ENCODE measurements around the gene KCNK1. TPM values are rescaled to one million over a fixed set of nuclear protein-coding genes. Genes with fewer than 3 reads are reported as not detected.

KCNK1 gene
- total and polyA plus RNA-seq, 12 donors = 2.5 to 29.5 (median 14.1) TPM

DNA sequence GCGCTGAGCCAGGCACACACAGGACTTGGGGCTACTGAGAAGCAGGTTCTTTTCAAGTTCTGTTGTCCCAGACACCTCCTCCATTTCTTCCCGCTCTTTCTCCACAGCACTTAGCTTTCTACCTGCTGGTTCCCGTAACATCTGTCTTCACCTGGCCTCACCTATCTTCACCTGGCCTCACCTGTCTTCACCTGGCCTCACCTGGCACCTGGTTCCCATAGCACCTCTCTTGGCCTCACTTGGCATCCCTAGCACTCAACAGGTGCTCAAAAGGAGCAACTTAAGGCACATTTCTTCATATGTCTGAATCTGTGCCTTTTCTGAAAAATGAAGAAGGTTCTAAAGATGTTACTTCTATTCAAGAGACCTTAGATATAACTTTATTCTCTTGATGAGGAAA, 10.4 kb downstream of the KCNK1 start:
- Histone ChIP-seq H3K27me3 (no peaks in the 10 kb centered on the region), H3K4me1 (no peaks in the 10 kb centered on the region), H3K27ac (no peak overlapping the region), H3K9me3 (no peaks in the 10 kb centered on the region), H3K36me3 (no peaks in the 10 kb centered on the region), H3K4me3 (no peak overlapping the region)
- intact Hi-C loops (cut with DNase I) = no loop called here
- ATAC-seq (no peak), DNase-seq (no peak)
- TF ChIP-seq, protein P1, sequence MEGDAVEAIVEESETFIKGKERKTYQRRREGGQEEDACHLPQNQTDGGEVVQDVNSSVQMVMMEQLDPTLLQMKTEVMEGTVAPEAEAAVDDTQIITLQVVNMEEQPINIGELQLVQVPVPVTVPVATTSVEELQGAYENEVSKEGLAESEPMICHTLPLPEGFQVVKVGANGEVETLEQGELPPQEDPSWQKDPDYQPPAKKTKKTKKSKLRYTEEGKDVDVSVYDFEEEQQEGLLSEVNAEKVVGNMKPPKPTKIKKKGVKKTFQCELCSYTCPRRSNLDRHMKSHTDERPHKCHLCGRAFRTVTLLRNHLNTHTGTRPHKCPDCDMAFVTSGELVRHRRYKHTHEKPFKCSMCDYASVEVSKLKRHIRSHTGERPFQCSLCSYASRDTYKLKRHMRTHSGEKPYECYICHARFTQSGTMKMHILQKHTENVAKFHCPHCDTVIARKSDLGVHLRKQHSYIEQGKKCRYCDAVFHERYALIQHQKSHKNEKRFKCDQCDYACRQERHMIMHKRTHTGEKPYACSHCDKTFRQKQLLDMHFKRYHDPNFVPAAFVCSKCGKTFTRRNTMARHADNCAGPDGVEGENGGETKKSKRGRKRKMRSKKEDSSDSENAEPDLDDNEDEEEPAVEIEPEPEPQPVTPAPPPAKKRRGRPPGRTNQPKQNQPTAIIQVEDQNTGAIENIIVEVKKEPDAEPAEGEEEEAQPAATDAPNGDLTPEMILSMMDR (IDR thresholded peaks at IDR 0.05) = no peak
- WGBS, 2 donors = 95 to 98% methylated on average over 3 of the region's 3 CpGs

DNA sequence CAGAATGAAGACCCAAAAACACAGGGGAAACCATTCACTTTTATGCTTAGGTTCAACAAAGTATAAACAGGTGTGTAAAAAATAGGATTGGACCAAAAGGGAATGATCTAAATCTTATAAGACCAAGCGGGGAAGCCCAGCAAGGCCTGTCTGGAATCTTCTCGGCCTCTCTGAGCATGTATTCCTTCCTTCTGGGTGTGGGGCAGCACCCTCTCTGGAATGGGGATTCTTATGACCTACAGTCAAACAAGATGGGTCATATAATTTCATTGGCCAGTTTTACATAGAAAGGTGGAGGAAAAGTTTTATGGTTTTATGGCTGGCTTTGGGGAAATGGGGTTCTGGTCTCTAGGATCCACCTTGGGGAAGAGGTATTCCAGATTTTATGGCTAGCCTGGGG, 11.2 kb downstream of the KCNK1 start:
- no peak for DNase-seq
- no peak for ATAC-seq
- H3K36me3 ChIP-seq = no peaks in the 10 kb centered on the region
- WGBS, 2 donors = 91 to 98% methylated on average over 2 of the region's 2 CpGs
- no peaks in the 10 kb centered on the region for H3K27me3 ChIP-seq
- no peaks in the 10 kb centered on the region for H3K4me1 ChIP-seq
- TF ChIP-seq, protein P1 (IDR thresholded peaks at IDR 0.05) = no peak
- intact Hi-C loops (cut with DNase I) = no loop called here
- no peaks in the 10 kb centered on the region for H3K9me3 ChIP-seq
- H3K27ac ChIP-seq = no peak overlapping the region
- no peak overlapping the region for H3K4me3 ChIP-seq

DNA sequence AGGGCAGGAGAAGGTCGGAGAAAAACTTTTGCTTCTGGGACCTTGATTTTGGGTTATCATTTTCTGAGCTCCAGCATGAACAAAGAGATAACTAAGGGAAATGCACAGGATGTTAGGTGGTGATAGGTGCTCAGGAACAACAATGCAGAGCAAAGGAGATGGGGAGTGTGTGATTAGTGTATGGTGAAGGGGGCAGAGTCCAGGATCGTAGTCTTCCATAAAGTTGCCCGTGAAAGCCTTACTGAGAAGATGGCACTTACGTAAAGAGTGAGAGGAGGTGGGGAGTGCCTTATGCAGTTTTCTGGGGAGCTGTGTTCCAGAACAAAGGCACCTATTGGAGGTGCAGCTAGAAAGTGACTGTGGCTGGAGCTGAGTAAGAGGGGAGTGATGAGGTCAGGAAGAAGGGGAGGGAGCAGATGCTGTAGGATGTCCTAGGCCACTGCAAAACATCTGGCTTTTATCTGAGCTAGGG, 11.6 kb downstream of the KCNK1 start:
- TF ChIP-seq, protein P1 (IDR thresholded peaks at IDR 0.05) = no peak
- no peak for DNase-seq
- ATAC-seq = peak in 1 of 8 donors; percentile 44
- intact Hi-C loops (cut with DNase I) = no loop called here
- no peaks in the 10 kb centered on the region for H3K27me3 ChIP-seq
- H3K36me3 ChIP-seq = no peaks in the 10 kb centered on the region
- H3K9me3 ChIP-seq = no peaks in the 10 kb centered on the region
- WGBS, 2 donors = 69 to 78% methylated on average over 4 of the region's 4 CpGs
- no peak overlapping the region for H3K4me3 ChIP-seq
- H3K27ac ChIP-seq = no peak overlapping the region
- no peaks in the 10 kb centered on the region for H3K4me1 ChIP-seq

- intact Hi-C loops (cut with DNase I) = no loop called here
- ATAC-seq (no peak), DNase-seq (no peak)
- no peaks in the 10 kb centered on the region for H3K36me3 ChIP-seq
- H3K9me3 ChIP-seq = no peaks in the 10 kb centered on the region
- H3K4me1 ChIP-seq = no peaks in the 10 kb centered on the region
- H3K4me3 ChIP-seq = no peak overlapping the region
- WGBS, 2 donors = 79 to 81% methylated on average over 11 of the region's 11 CpGs
- TF ChIP-seq, protein P1 (IDR thresholded peaks at IDR 0.05) = no peak
- no peak overlapping the region for H3K27ac ChIP-seq
- no peaks in the 10 kb centered on the region for H3K27me3 ChIP-seq
These were observed 13.5 kb downstream of the KCNK1 start for GRCh38 chr1:233627376-233627775.
